Measurements from ENCODE around the gene CACHD1. TPM values are rescaled to one million over a fixed set of nuclear protein-coding genes. Genes with fewer than 3 reads are reported as not detected.
"Not testable (repeated sequence)": the region's sequence is repeated elsewhere in the genome, so short reads cannot be mapped to it uniquely, and the experiment has no call there.

Gene CACHD1
- total and polyA plus RNA-seq, 8 donors, result 2.9 to 7.1 (median 5.2) TPM

GRCh38 chr1:64701886-64702285 is 232.0 kb downstream of the CACHD1 start:
- FAIRE-seq, result no peak
- H3K36me3 ChIP-seq, result no peaks in the 10 kb centered on the region
- no peaks in the 10 kb centered on the region for H3K9me3 ChIP-seq
- intact Hi-C loops (cut with DNase I), result no loop called here
- DNase-seq, result no peak
- no peak overlapping the region for H3K27ac ChIP-seq
- no peak for ATAC-seq
- H3K4me3 ChIP-seq, result no peak overlapping the region
- no peaks in the 10 kb centered on the region for H3K27me3 ChIP-seq
- 58 to 67% methylated on average over 2 of the region's 2 CpGs for WGBS, 2 donors
- no peaks in the 10 kb centered on the region for H3K4me1 ChIP-seq
- TF ChIP-seq, protein P1, sequence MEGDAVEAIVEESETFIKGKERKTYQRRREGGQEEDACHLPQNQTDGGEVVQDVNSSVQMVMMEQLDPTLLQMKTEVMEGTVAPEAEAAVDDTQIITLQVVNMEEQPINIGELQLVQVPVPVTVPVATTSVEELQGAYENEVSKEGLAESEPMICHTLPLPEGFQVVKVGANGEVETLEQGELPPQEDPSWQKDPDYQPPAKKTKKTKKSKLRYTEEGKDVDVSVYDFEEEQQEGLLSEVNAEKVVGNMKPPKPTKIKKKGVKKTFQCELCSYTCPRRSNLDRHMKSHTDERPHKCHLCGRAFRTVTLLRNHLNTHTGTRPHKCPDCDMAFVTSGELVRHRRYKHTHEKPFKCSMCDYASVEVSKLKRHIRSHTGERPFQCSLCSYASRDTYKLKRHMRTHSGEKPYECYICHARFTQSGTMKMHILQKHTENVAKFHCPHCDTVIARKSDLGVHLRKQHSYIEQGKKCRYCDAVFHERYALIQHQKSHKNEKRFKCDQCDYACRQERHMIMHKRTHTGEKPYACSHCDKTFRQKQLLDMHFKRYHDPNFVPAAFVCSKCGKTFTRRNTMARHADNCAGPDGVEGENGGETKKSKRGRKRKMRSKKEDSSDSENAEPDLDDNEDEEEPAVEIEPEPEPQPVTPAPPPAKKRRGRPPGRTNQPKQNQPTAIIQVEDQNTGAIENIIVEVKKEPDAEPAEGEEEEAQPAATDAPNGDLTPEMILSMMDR (IDR thresholded peaks at IDR 0.05), result no peak

DNA sequence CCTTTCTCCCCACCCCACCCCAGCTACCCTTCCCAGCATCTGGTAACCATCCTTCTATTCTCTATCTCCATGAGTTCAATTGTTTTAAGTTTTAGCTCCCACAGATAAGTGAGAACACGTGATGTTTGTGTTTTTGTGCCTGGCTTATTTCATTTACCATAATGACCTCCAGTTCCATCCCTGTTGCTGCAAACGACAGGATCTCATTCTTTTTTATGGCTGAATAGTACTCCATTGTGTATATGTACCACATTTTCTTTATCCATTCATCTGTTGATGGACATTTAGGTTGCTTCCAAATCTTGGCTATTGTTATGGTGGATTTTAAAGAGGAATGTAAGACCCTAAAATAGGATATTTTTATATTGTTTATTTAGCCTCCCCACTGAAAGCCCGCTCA is 232.7 kb downstream of the CACHD1 start:
- H3K9me3 ChIP-seq; H3K27ac ChIP-seq; H3K4me3 ChIP-seq; DNase-seq; ATAC-seq; H3K27me3 ChIP-seq; H3K4me1 ChIP-seq; H3K36me3 ChIP-seq; FAIRE-seq; intact Hi-C loops (cut with DNase I): not testable (repeated sequence)
- 84 to 85% methylated on average over 3 of the region's 3 CpGs for WGBS, 2 donors

GRCh38 chr1:64703600-64703999 is 233.7 kb downstream of the CACHD1 start:
- intact Hi-C loops (cut with DNase I), result no loop called here
- Histone ChIP-seq H3K27me3 (no peaks in the 10 kb centered on the region), H3K9me3 (no peaks in the 10 kb centered on the region), H3K27ac (no peak overlapping the region), H3K4me3 (no peak overlapping the region), H3K4me1 (no peaks in the 10 kb centered on the region), H3K36me3 (no peaks in the 10 kb centered on the region)
- WGBS, 2 donors, result 68 to 84% methylated on average over 2 of the region's 2 CpGs
- TF ChIP-seq, protein P1 (IDR thresholded peaks at IDR 0.05), result no peak
- DNase-seq (no peak), FAIRE-seq (no peak), ATAC-seq (no peak)

DNA sequence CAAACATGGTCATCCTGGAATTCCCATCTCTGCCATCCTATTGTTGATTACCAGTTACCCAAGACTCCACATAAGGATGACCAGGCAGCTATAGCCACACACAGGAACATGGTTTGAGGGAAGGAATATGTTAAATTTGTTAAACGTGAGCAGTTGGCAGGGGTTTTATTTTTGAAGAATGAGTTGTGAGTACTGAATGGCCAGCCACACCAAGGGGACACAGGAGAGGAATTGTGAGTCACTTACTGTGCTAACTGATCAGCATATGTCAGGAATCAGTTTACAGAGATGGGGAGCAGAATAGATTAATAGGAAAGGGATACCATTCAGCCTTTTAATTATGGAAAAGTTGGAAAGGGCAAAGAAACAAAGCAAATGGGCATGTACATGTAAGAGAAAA is 235.7 kb downstream of the CACHD1 start:
- DNase-seq, result no peak
- no peak for FAIRE-seq
- no peak overlapping the region for H3K27ac ChIP-seq

DNA sequence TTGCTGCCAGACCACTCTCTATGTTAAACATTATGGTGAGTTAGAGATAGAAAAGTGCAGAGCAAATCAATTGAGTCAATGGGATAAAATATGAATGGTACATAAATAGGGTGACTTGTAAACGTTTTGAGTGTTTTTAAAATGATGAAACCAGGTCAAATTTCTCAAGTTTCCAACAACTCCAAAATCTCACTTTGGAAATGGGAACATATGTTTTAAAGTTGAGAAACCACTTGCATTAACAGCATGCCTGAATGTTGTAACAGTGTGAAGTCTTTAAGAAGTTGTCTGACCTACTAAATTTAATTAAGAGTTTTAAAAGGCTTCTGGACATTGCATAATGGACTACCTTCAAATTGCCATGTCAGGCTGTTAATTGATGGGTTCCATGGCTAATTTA is 241.3 kb downstream of the CACHD1 start:
- ATAC-seq, result no peak
- no peak for DNase-seq
- TF ChIP-seq, protein P1 (IDR thresholded peaks at IDR 0.05), result no peak
- Histone ChIP-seq H3K27ac (no peak overlapping the region), H3K36me3 (no peaks in the 10 kb centered on the region), H3K9me3 (no peaks in the 10 kb centered on the region), H3K4me3 (no peak overlapping the region), H3K4me1 (no peaks in the 10 kb centered on the region), H3K27me3 (no peaks in the 10 kb centered on the region)
- FAIRE-seq, result no peak
- intact Hi-C loops (cut with DNase I), result no loop called here
- 20 to 23% methylated on average over 1 of the region's 1 CpG for WGBS, 2 donors

More for the DNA sequence above, 235.7 kb downstream of the CACHD1 start:
- H3K27me3 ChIP-seq, result no peaks in the 10 kb centered on the region
- intact Hi-C loops (cut with DNase I), result no loop called here
- 18 to 29% methylated on average over 1 of the region's 1 CpG for WGBS, 2 donors
- H3K36me3 ChIP-seq, result no peaks in the 10 kb centered on the region
- H3K4me3 ChIP-seq, result no peak overlapping the region
- ATAC-seq, result no peak
- no peaks in the 10 kb centered on the region for H3K9me3 ChIP-seq
- H3K4me1 ChIP-seq, result no peaks in the 10 kb centered on the region
- TF ChIP-seq, protein P1 (IDR thresholded peaks at IDR 0.05), result no peak

- 86 to 94% methylated on average over 2 of the region's 2 CpGs for WGBS, 2 donors
- TF ChIP-seq, protein P1 (IDR thresholded peaks at IDR 0.05), result no peak
- no peaks in the 10 kb centered on the region for H3K9me3 ChIP-seq
- ATAC-seq (no peak), DNase-seq (no peak), FAIRE-seq (no peak)
- H3K4me1 ChIP-seq, result no peaks in the 10 kb centered on the region
- H3K36me3 ChIP-seq, result no peaks in the 10 kb centered on the region
- no peak overlapping the region for H3K4me3 ChIP-seq
- H3K27ac ChIP-seq, result no peak overlapping the region
- intact Hi-C loops (cut with DNase I), result no loop called here
- no peaks in the 10 kb centered on the region for H3K27me3 ChIP-seq
Measured at GRCh38 chr1:64712049-64712448, 242.1 kb downstream of the CACHD1 start.
